Suppressor macrophage (primary cell): ENCODE results near the gene CD164.

ENCODE experiments used
- DNase-seq, 4 experiments: peaks; one replicate each; pipeline ENCODE4 v3.0.0-alpha.2; 2020 to 2022
- total RNA-seq, 17 experiments: gene quantifications; one replicate each; lab custom pipeline; 2026; ENCODE audit warnings: mixed read lengths in 6 of 17, inconsistent platforms in 3 of 17; lab: John Stamatoyannopoulos, UW

The CD164 gene
- total RNA-seq = 394 to 1,429 (median 937) reads per million in 17 experiments

DNA sequence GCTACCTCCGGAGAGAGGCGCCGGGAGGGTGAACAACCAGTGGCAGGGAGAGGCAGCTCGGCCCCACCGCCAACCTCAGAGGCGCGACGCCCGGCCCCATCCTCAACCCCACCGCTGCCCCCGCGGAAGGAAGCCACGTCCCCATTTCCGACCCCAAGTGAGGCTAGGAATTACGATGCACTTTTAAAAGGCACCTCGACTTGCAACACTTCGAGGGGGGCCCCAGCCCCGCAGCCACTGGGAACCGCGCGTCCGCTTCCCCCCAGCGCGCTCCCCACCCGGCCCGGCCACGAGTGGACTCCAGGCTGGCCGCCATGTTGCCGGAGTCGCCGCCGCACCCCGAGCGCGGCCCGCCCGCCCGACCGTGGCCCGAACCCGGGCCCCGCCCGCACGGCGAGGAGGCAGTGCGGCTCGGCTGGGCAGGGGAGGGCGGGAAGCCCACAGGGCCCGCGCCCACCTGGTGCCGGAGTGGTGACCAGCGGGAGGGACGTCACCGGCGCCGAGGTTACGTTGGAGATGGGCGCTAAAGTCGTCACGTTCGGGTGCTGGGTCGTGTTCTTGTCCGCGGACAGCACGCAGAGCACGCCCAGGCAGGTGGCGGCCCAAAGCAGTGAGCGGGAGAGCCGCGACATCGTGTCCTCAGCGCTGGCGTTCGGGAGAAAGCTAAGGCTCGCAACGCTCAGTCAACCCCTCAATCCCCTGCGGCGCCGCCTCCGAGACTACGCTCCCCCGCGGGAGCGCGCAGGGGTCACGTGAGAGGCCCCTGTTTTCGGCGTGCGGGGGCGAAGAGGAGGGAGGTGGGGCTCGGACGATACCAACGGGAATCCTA is at the start of gene CD164:
CD164 (minus strand) TSS at position 721 of the 829 bp plus-strand sequence; CDS start at position 632, 89 bp downstream.
- peak; percentile 97 to 99 (median 98) for DNase-seq

GRCh38 chr6:109429496-109429895 is 47.2 kb upstream of the CD164 start:
- DNase-seq = no peak

DNA sequence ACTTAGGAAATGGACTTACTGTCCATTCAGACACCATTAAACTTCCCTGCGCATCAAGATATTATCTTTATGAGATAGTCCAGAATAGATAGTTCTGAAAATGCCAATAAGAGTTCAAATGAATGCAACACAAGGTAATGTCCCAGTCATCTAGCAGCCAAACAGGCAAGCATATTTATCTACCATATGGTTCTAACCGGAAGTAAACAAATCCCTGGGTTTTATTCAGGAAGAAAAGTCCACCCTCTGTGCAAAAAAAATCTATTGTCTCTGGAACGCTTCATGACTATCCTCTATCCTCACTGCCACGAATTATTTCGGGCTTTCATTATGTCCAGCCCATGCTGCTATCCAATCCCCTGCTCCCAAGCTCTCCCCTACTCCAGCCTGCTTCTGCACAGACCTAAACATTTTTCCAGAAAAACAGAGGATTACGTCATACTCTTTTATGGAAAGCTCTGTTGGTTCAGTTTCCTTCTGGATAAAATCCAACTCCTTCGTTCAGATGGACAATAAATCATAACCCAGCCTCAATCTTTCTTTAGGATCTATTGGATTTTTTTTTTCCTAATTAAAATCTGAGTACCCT is 46.7 kb upstream of the CD164 start:
- DNase-seq = no peak

GRCh38 chr6:109424946-109425345 is 42.7 kb upstream of the CD164 start:
- no peak for DNase-seq

GRCh38 chr6:109421184-109421583 is 38.9 kb upstream of the CD164 start:
- no peak for DNase-seq

DNA sequence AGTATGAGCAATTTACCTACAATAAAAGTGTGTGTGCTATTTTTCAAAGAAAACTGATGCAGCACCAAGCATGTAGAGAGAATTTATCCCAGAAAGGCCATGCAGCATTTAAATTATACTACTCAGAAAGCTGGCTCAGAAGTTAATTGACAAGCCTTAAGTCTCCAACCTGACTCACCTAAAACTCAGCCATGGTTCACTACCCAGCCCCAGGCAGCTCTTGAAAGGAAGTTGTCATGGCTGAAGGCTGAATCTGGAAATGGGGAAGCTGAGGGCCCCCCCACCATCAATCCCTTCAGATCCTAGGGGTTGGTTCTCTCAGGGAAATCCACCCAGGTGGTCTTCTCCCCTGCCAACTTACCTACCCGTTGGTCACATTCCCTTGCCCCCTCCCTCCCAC is 38.5 kb upstream of the CD164 start:
- peak in 2 of 4 experiments; percentile 16 to 22 for DNase-seq

- DNase-seq = no peak
These were observed 35.4 kb upstream of the CD164 start for GRCh38 chr6:109417646-109418045.

GRCh38 chr6:109411034-109411433 is 28.8 kb upstream of the CD164 start:
- no peak for DNase-seq

GRCh38 chr6:109406196-109406595 is 23.9 kb upstream of the CD164 start:
- DNase-seq = peak; percentile 56 to 90 (median 78)

- peak; percentile 69 to 82 (median 74) for DNase-seq
These were observed 14.8 kb upstream of the CD164 start for GRCh38 chr6:109397020-109397419.

DNA sequence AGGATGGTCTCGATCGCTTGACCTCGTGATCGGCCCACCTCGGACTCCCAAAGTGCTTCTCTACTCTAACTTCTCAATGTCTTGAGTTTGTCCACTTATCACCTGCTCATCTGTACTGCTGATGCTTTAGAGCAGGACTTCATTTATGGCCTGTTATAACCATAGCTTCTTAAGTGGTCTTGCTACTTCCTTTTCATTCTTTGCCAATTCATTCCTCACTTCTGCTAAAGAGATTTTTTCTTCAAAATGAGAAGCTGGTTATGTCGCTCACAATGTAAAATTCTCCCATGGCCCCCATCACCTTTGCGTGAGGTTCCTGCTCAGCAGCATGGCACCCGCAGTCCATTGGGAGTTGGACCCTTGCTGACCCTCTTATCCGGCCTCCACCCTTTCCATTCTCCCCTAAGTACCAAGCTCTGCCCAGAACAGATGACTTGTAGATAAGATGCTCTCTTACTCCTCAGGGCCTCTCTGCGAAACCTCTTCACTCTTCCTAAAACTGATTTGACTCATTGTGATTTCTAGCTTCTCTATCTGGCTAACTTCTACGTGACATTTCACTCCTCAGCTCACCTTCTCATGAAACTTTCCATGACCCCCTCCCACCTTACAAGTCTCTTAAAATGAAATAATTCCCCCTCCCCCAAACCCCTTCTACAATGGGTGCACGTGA is 13.9 kb upstream of the CD164 start:
- no peak for DNase-seq

- DNase-seq = peak in 2 of 4 experiments; percentile 32 to 45
These were observed 11.6 kb upstream of the CD164 start for GRCh38 chr6:109393886-109394281.

- peak in 3 of 4 experiments; percentile 32 to 56 (median 39) for DNase-seq
These were observed 11.1 kb upstream of the CD164 start for GRCh38 chr6:109393157-109393885.

- DNase-seq = no peak
These were observed 7.5 kb upstream of the CD164 start for GRCh38 chr6:109389650-109390274.

DNA sequence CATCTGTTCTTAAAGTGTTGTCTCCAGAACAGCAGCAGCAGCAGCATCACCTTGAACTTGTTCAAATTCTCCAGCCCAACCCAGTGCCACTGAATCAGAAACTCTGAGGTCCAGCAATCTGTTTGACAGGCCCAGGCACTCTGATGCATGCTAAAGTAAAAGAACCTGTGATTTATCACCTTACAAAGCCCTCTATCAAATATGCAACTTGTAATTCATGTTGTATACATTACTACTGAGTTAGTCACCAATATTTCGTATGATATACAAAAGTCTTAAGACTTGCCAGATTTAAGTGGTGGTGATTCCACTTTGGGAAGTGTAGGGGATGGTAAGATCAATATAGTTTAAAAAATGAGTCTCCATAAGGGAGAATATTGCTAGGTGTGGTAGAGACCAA is 6.0 kb upstream of the CD164 start:
- DNase-seq = no peak

DNA sequence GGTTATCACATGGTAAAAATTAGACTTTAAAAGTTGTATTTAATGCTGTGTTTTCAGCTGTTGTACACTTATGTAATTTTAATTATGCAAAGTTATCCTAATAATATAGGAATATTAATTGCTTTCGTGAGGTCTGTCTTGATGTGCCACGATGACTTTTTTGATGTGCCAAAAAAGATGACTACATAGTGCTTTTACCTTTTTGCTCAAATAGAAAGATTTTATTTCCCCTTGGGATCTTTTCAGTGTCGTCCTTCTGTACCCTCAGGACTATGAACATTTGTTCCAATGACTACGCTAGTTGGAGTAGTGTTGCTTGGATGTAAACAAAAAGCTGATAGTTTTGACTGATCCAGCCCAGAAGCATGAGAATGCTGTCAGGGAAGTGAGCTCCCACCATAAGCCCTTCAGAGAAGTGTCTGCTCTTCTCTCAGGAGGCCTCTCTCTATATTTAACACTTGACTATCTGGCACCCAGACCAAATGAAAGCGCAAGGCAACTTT is 1.2 kb upstream of the CD164 start:
- peak in 2 of 4 experiments; percentile 26 to 28 for DNase-seq

DNA sequence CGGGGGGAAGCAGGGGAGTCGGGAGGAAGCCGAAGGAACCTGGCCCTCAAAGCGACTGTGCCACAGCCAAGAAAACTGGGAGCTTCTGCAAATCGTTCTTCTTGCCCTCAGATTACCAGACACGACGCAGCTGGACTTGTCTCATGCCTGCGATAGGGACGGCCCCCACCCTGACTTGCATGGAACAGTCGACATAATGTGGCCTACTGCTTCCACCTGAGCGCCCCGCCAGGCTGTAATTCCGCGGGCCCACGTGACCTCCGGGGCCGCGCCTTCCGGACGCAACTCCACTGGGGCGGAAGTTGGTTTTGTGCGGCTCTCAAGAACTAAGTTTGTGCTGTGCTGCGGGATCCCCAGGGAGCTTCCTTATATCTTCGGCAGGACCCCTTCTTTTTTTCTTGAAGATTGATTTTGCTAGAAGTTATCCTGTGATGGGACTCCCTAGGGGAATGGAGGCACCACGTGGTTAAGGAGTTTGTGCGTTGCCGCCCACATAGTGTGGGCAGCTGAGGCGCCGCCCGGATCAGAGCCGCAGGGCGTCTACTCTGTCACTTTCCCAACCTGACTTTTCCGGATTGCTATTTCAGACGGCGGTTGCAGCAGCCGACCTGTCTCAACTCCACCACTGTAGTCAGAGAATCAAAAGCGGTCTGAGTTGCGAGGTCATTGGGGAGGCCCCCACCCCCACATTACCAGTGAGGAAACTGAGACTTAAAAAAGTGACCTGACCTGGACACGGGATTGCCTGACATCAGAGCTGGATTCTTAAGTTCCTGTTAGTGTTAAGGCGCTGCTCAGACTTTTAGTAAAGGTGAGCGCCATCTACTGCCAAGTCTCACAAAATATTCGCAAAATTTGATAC is 540 bp upstream of the CD164 start:
- DNase-seq = peak; percentile 93 to 98 (median 96)

GRCh38 chr6:109381061-109381746 is 1.1 kb downstream of the CD164 start:
- peak in 2 of 4 experiments; percentile 57 to 60 for DNase-seq

GRCh38 chr6:109379711-109380110 is 2.6 kb downstream of the CD164 start:
- no peak for DNase-seq

DNA sequence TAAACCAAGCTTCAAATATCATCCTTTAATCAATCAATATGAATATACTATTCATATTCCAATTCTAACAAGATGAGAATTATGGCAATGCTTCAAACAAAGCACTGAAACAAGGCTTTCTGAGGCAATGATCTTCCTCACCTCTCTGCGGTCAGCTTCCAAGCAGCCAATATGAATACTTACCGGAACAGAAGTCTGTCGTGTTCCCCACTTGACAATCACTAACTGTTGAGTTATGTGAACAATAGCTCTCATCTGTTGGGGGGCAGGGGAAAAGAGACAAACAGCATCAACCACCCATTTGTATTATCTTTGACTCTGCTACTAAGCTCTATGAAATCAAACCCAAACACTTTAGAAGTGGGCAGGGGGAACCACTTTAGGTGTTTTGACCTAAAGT is 4.5 kb downstream of the CD164 start:
- DNase-seq = peak in 1 of 4 experiments; percentile 28
